ENCODE data around the gene STARD8. TPM values are rescaled to one million over a fixed set of nuclear protein-coding genes. Genes with fewer than 3 reads are reported as not detected.

The STARD8 gene
- total RNA-seq, 1 experiment from 2014 or later, result 0.11 TPM

DNA sequence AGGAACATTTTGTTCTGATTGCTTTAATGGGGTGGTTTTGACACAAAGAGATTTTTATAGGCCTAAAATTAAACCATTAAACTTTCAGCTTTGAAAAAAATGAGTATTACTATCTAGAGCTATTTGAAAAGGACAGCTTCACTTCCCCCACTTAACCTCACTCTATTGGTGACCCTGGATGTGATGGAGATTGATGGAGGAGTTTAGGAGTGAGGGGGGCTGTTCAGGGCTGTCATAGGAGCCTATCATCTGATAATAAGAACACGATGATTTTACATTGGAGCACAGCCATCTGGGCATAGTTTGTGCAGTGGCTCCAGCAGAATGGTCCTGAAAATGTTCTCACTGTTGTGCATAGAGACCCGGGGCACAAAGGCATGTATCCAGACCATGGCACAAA is 110.3 kb downstream of the STARD8 start:
- Histone ChIP-seq H3K4me1 (ENCODE audit: insufficient read depth, low read length, poor library complexity, severe bottlenecking) (no peaks in the 10 kb centered on the region), H3K9me3 (ENCODE audit: low read depth, low read length, poor library complexity, severe bottlenecking) (no peaks in the 10 kb centered on the region), H3K27me3 (replicated peaks; ENCODE audit: insufficient read depth, low read depth, low read length, poor library complexity) (no peaks in the 10 kb centered on the region), H3K36me3 (ENCODE audit: insufficient read depth, low read length, poor library complexity, severe bottlenecking) (no peaks in the 10 kb centered on the region), H3K27ac (ENCODE audit: low read depth, low read length, poor library complexity, severe bottlenecking) (no peak overlapping the region), H3K4me3 (ENCODE audit: low read depth, low read length, poor library complexity, severe bottlenecking) (no peak overlapping the region)
- intact Hi-C loops (cut with micrococcal nuclease; ENCODE audit: unreplicated experiment), result no loop called here
- POLR2A ChIA-PET (ENCODE audit: low non-redundant PET), result no interaction called here
- TF ChIP-seq EZH2 (IDR thresholded peaks at IDR 0.05; ENCODE audit: borderline replicate concordance, low read depth, low read length, poor library complexity, severe bottlenecking), result no peak
- TF ChIP-seq, protein P1, sequence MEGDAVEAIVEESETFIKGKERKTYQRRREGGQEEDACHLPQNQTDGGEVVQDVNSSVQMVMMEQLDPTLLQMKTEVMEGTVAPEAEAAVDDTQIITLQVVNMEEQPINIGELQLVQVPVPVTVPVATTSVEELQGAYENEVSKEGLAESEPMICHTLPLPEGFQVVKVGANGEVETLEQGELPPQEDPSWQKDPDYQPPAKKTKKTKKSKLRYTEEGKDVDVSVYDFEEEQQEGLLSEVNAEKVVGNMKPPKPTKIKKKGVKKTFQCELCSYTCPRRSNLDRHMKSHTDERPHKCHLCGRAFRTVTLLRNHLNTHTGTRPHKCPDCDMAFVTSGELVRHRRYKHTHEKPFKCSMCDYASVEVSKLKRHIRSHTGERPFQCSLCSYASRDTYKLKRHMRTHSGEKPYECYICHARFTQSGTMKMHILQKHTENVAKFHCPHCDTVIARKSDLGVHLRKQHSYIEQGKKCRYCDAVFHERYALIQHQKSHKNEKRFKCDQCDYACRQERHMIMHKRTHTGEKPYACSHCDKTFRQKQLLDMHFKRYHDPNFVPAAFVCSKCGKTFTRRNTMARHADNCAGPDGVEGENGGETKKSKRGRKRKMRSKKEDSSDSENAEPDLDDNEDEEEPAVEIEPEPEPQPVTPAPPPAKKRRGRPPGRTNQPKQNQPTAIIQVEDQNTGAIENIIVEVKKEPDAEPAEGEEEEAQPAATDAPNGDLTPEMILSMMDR (conservative IDR thresholded peaks at IDR 0.05; ENCODE audit: low read depth, low read length), result no peak
- DNase-seq (ENCODE audit: low spot score), result no peak
- CTCF ChIA-PET, result no interaction called here
- BruUV-seq (replicated peaks), result no TSS peak

DNA sequence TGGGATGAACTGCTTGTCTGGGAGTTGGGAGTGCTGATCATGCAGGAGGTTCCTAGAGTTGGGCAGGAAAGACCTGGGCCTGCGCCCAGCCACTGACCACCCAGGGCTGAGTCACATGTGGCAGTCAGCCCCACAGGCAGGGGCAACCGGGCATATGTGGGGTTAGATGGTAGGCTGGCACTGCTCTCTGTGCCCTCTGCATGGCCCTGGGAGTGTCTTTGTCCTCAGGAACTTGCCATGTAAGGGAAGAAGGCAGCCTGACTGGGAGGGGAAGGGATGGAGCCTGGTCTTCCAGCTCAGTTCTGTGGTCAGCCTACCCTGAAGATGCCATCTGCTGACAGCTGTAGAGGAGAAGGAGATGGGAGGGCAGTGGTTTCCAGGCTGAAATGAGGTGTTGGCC is 111.2 kb downstream of the STARD8 start:
- H3K4me3 ChIP-seq (ENCODE audit: low read depth, low read length, poor library complexity, severe bottlenecking), result no peak overlapping the region
- ChIA-PET CTCF (no interaction called here), POLR2A (ENCODE audit: low non-redundant PET) (no interaction called here)
- H3K9me3 ChIP-seq (ENCODE audit: low read depth, low read length, poor library complexity, severe bottlenecking), result no peaks in the 10 kb centered on the region
- TF ChIP-seq, protein P1 (conservative IDR thresholded peaks at IDR 0.05; ENCODE audit: low read depth, low read length), result no peak
- TF ChIP-seq EZH2 (IDR thresholded peaks at IDR 0.05; ENCODE audit: borderline replicate concordance, low read depth, low read length, poor library complexity, severe bottlenecking), result no peak
- H3K27ac ChIP-seq (ENCODE audit: low read depth, low read length, poor library complexity, severe bottlenecking), result no peak overlapping the region
- H3K4me1 ChIP-seq (ENCODE audit: insufficient read depth, low read length, poor library complexity, severe bottlenecking), result no peaks in the 10 kb centered on the region
- H3K27me3 ChIP-seq (replicated peaks; ENCODE audit: insufficient read depth, low read depth, low read length, poor library complexity), result no peaks in the 10 kb centered on the region
- intact Hi-C loops (cut with micrococcal nuclease; ENCODE audit: unreplicated experiment), result no loop called here
- no TSS peak for BruUV-seq (replicated peaks)
- H3K36me3 ChIP-seq (ENCODE audit: insufficient read depth, low read length, poor library complexity, severe bottlenecking), result no peaks in the 10 kb centered on the region
- no peak for DNase-seq (ENCODE audit: low spot score)

DNA sequence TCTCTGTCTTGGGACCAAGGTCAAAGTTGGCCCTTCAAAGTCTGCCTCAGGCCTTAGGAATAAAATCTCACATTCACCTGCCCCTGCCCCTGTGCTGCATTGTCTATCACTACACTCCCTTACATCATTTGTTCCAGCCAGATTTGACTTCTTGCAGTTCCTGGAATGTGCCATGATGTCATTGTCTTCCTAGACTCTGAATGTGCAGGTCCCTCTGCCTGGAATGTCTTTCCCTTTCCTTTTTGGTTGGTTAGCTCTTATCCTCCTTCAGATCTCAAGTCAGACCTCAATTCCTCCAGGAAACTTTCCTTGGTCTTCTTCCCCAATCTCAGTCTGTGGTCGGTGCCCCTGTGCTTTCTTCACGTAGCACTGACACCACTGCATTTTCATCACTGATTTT is 113.6 kb downstream of the STARD8 start:
- POLR2A ChIA-PET (ENCODE audit: low non-redundant PET), result no interaction called here
- no peaks in the 10 kb centered on the region for H3K36me3 ChIP-seq (ENCODE audit: insufficient read depth, low read length, poor library complexity, severe bottlenecking)
- intact Hi-C loops (cut with micrococcal nuclease; ENCODE audit: unreplicated experiment), result no loop called here
- H3K4me3 ChIP-seq (ENCODE audit: low read depth, low read length, poor library complexity, severe bottlenecking), result no peak overlapping the region
- no peak overlapping the region for H3K27ac ChIP-seq (ENCODE audit: low read depth, low read length, poor library complexity, severe bottlenecking)
- H3K27me3 ChIP-seq (replicated peaks; ENCODE audit: insufficient read depth, low read depth, low read length, poor library complexity), result no peaks in the 10 kb centered on the region
- no TSS peak for BruUV-seq (replicated peaks)
- H3K9me3 ChIP-seq (ENCODE audit: low read depth, low read length, poor library complexity, severe bottlenecking), result no peaks in the 10 kb centered on the region
- DNase-seq (ENCODE audit: low spot score), result no peak
- no peaks in the 10 kb centered on the region for H3K4me1 ChIP-seq (ENCODE audit: insufficient read depth, low read length, poor library complexity, severe bottlenecking)
- CTCF ChIA-PET, result no interaction called here
- TF ChIP-seq, protein P1 (conservative IDR thresholded peaks at IDR 0.05; ENCODE audit: low read depth, low read length), result no peak
- no peak for TF ChIP-seq EZH2 (IDR thresholded peaks at IDR 0.05; ENCODE audit: borderline replicate concordance, low read depth, low read length, poor library complexity, severe bottlenecking)
